ENCODE data around the gene ENPEP.

- no peak for TF ChIP-seq CTCF (IDR thresholded peaks at IDR 0.05)
- TF ChIP-seq EP300 (IDR thresholded peaks at IDR 0.05): no peak
- no peak for TF ChIP-seq POLR2A (IDR thresholded peaks at IDR 0.05)
These were observed 4.1 kb downstream of the ENPEP start for GRCh38 chr4:110480031-110480549.

Data from tibial nerve (tissue), 4 donors.